ENCODE measurements around the gene JAM3.
A peak's percentile ranks its signal among the peaks of the same experiment; 100 is the strongest.
"Not testable (repeated sequence)": the region's sequence is repeated elsewhere in the genome, so short reads cannot be mapped to it uniquely, and the experiment has no call there.

JAM3 gene

GRCh38 chr11:134062265-134063123 is 6.4 kb upstream of the JAM3 start:
- no peak for DNase-seq

- no peak for DNase-seq
These were observed 5.8 kb upstream of the JAM3 start for GRCh38 chr11:134063124-134063495.

- DNase-seq = no peak
These were observed 4.7 kb upstream of the JAM3 start for GRCh38 chr11:134063991-134064747.

- DNase-seq = no peak
These were observed 3.5 kb upstream of the JAM3 start for GRCh38 chr11:134065381-134065780.

- peak; percentile 13 for DNase-seq
These were observed 1.7 kb upstream of the JAM3 start for GRCh38 chr11:134066943-134067885.

GRCh38 chr11:134069426-134070341 is 812 bp downstream of the JAM3 start:
- peak; percentile 56 for DNase-seq

- DNase-seq = no peak
These were observed 1.5 kb downstream of the JAM3 start for GRCh38 chr11:134070342-134070845.

GRCh38 chr11:134071306-134071705 is 2.4 kb downstream of the JAM3 start:
- DNase-seq = peak; percentile 11

GRCh38 chr11:134071766-134072402 is 3.0 kb downstream of the JAM3 start:
- DNase-seq = peak; percentile 17

GRCh38 chr11:134072844-134073243 is 4.0 kb downstream of the JAM3 start:
- DNase-seq = no peak

GRCh38 chr11:134074346-134074745 is 5.5 kb downstream of the JAM3 start:
- DNase-seq = no peak

- DNase-seq = no peak
These were observed 5.9 kb downstream of the JAM3 start for GRCh38 chr11:134074766-134075165.

- DNase-seq = no peak
These were observed 10.4 kb downstream of the JAM3 start for GRCh38 chr11:134079317-134079716.

- not testable (repeated sequence) for DNase-seq
These were observed 12.4 kb downstream of the JAM3 start for GRCh38 chr11:134081258-134081657.

GRCh38 chr11:134082990-134083389 is 14.1 kb downstream of the JAM3 start:
- DNase-seq = no peak

GRCh38 chr11:134086376-134086775 is 17.5 kb downstream of the JAM3 start:
- no peak for DNase-seq

- not testable (repeated sequence) for DNase-seq
These were observed 23.1 kb downstream of the JAM3 start for GRCh38 chr11:134092006-134092405.

- DNase-seq = no peak
These were observed 28.3 kb downstream of the JAM3 start for GRCh38 chr11:134097166-134097565.

GRCh38 chr11:134098566-134099184 is 29.8 kb downstream of the JAM3 start:
- DNase-seq = no peak

- DNase-seq = no peak
These were observed 31.3 kb downstream of the JAM3 start for GRCh38 chr11:134100171-134100570.

- no peak for DNase-seq
These were observed 32.4 kb downstream of the JAM3 start for GRCh38 chr11:134101282-134101681.

Data from NCI-H345 (cell line).